Activated T-helper 1 cell treated with anti-CD3 and anti-CD28 coated beads, Interleukin-12 subunit alpha, Interleukin-12 subunit beta, Interleukin-2, Interleukin-4 antibody, amounts not matched to agents 30 ng/mL and 10 ng/mL and 1 ng/mL, durations not matched to agents 14 hours and 24 hours and 36 hours (primary cell): ENCODE measurements around the gene TBL1XR1. TPM values are rescaled to one million over a fixed set of nuclear protein-coding genes. Genes with fewer than 3 reads are reported as not detected.

ENCODE experiments used
- DNase-seq: peaks from one replicate; pipeline ENCODE4 v3.0.0; 2021; ENCODE audit warnings: low spot score
- H3K27ac Mint-ChIP-seq: one replicate; pipeline ENCODE4 v1.8.0; 2021; ENCODE audit warnings: mild to moderate bottlenecking, mixed read lengths
- H3K27me3 Mint-ChIP-seq: one replicate; pipeline ENCODE4 v1.8.0; 2022; ENCODE audit warnings: mild to moderate bottlenecking, moderate library complexity, mixed read lengths; ENCODE audit not compliant: insufficient read depth
- H3K36me3 Mint-ChIP-seq: one replicate; pipeline ENCODE4 v1.8.0; 2021; ENCODE audit warnings: low read depth, mixed read lengths
- H3K4me1 Mint-ChIP-seq: one replicate; pipeline ENCODE4 v1.8.0; 2021; ENCODE audit warnings: low read depth, mixed read lengths
- H3K4me3 Mint-ChIP-seq: one replicate; pipeline ENCODE4 v1.8.0; 2021; ENCODE audit warnings: mild to moderate bottlenecking, moderate library complexity, mixed read lengths
- H3K9me3 Mint-ChIP-seq: one replicate; pipeline ENCODE4 v1.8.0; 2021; ENCODE audit warnings: mixed read lengths
- intact Hi-C: fragments of 100-400 bp; cut with micrococcal nuclease; formaldehyde crosslinking; loops from one replicate; pipeline ENCODE4 v1.15.1; 2024
- total RNA-seq: library from RNA; stranded (reverse); gene quantifications from 2 replicates; pipeline ENCODE4 v1.2.3, GENCODE V29; 2022

TBL1XR1 gene
- total RNA-seq: 184 and 190 TPM in 2 replicates

GRCh38 chr3:177197041-177197726 is at the start of gene TBL1XR1:
TSS of gene TBL1XR1 (minus strand) at chr3:177197482. CDS start at chr3:177064977, 132,505 bp downstream.
- Mint-ChIP-seq H3K4me3 (peak within 1 kb of the TSS; percentile 98), H3K27ac (peak within 1 kb of the TSS; percentile 99), H3K36me3 (peaks cover 27% of the 10 kb centered on the region), H3K27me3 (no peaks in the 10 kb centered on the region), H3K9me3 (no peaks in the 10 kb centered on the region), H3K4me1 (peaks cover 66% of the 10 kb centered on the region)
- intact Hi-C loops: loop anchor here (1.0 to 5.0 kb wide), 6 partner anchors 147 to 1950 kb away; partner anchors contain the start of gene PIK3CA
- peak; percentile 86 for DNase-seq

GRCh38 chr3:177245250-177245649 is 48.0 kb upstream of the TBL1XR1 start:
- Mint-ChIP-seq H3K36me3 (no peaks in the 10 kb centered on the region), H3K9me3 (peaks cover 9% of the 10 kb centered on the region), H3K4me1 (no peaks in the 10 kb centered on the region), H3K27me3 (no peaks in the 10 kb centered on the region), H3K4me3 (no peak overlapping the region), H3K27ac (no peak overlapping the region)
- intact Hi-C loops: no loop called here
- no peak for DNase-seq

- no peak for DNase-seq
- Mint-ChIP-seq H3K36me3 (no peaks in the 10 kb centered on the region), H3K27me3 (no peaks in the 10 kb centered on the region), H3K4me3 (no peak overlapping the region), H3K4me1 (no peaks in the 10 kb centered on the region), H3K27ac (no peak overlapping the region), H3K9me3 (peaks cover 9% of the 10 kb centered on the region)
- intact Hi-C loops: no loop called here
Observed at GRCh38 chr3:177244606-177245005, 47.3 kb upstream of the TBL1XR1 start.

GRCh38 chr3:177238686-177239216 is 41.5 kb upstream of the TBL1XR1 start:
- H3K36me3 Mint-ChIP-seq: no peaks in the 10 kb centered on the region
- intact Hi-C loops: no loop called here
- no peak overlapping the region for H3K4me3 Mint-ChIP-seq
- H3K27me3 Mint-ChIP-seq: no peaks in the 10 kb centered on the region
- no peak overlapping the region for H3K27ac Mint-ChIP-seq
- H3K4me1 Mint-ChIP-seq: peaks cover 11% of the 10 kb centered on the region
- DNase-seq: no peak
- H3K9me3 Mint-ChIP-seq: no peaks in the 10 kb centered on the region

GRCh38 chr3:177237206-177237605 is 39.9 kb upstream of the TBL1XR1 start:
- no peaks in the 10 kb centered on the region for H3K36me3 Mint-ChIP-seq
- no peaks in the 10 kb centered on the region for H3K9me3 Mint-ChIP-seq
- peaks cover 11% of the 10 kb centered on the region for H3K4me1 Mint-ChIP-seq
- no peak for DNase-seq
- H3K27me3 Mint-ChIP-seq: no peaks in the 10 kb centered on the region
- intact Hi-C loops: no loop called here
- H3K4me3 Mint-ChIP-seq: no peak overlapping the region
- no peak overlapping the region for H3K27ac Mint-ChIP-seq

GRCh38 chr3:177236704-177237103 is 39.4 kb upstream of the TBL1XR1 start:
- no peaks in the 10 kb centered on the region for H3K27me3 Mint-ChIP-seq
- no peak overlapping the region for H3K4me3 Mint-ChIP-seq
- peaks cover 11% of the 10 kb centered on the region for H3K4me1 Mint-ChIP-seq
- no peak for DNase-seq
- no peak overlapping the region for H3K27ac Mint-ChIP-seq
- intact Hi-C loops: no loop called here
- no peaks in the 10 kb centered on the region for H3K36me3 Mint-ChIP-seq
- no peaks in the 10 kb centered on the region for H3K9me3 Mint-ChIP-seq

GRCh38 chr3:177234121-177234520 is 36.8 kb upstream of the TBL1XR1 start:
- H3K9me3 Mint-ChIP-seq: peaks cover 5% of the 10 kb centered on the region
- intact Hi-C loops: no loop called here
- peaks cover 3% of the 10 kb centered on the region for H3K36me3 Mint-ChIP-seq
- peaks cover 10% of the 10 kb centered on the region for H3K4me1 Mint-ChIP-seq
- no peaks in the 10 kb centered on the region for H3K27me3 Mint-ChIP-seq
- no peak overlapping the region for H3K27ac Mint-ChIP-seq
- H3K4me3 Mint-ChIP-seq: no peak overlapping the region
- no peak for DNase-seq

GRCh38 chr3:177231242-177231641 is 34.0 kb upstream of the TBL1XR1 start:
- Mint-ChIP-seq H3K9me3 (peaks cover 5% of the 10 kb centered on the region), H3K36me3 (peaks cover 3% of the 10 kb centered on the region), H3K27me3 (no peaks in the 10 kb centered on the region), H3K4me1 (no peaks in the 10 kb centered on the region), H3K27ac (no peak overlapping the region), H3K4me3 (no peak overlapping the region)
- intact Hi-C loops: no loop called here
- DNase-seq: no peak

- intact Hi-C loops: no loop called here
Observed at GRCh38 chr3:177230641-177231040, 33.4 kb upstream of the TBL1XR1 start.

GRCh38 chr3:177229791-177230190 is 32.5 kb upstream of the TBL1XR1 start:
- H3K4me3 Mint-ChIP-seq: no peak overlapping the region
- peaks cover 5% of the 10 kb centered on the region for H3K9me3 Mint-ChIP-seq
- no peak for DNase-seq
- intact Hi-C loops: no loop called here
- peaks cover 3% of the 10 kb centered on the region for H3K36me3 Mint-ChIP-seq
- no peaks in the 10 kb centered on the region for H3K27me3 Mint-ChIP-seq
- H3K27ac Mint-ChIP-seq: no peak overlapping the region
- peaks cover 1% of the 10 kb centered on the region for H3K4me1 Mint-ChIP-seq

More at GRCh38 chr3:177230641-177231040, 33.4 kb upstream of the TBL1XR1 start:
- Mint-ChIP-seq H3K4me3 (no peak overlapping the region), H3K36me3 (peaks cover 3% of the 10 kb centered on the region), H3K9me3 (peaks cover 5% of the 10 kb centered on the region), H3K27ac (no peak overlapping the region), H3K4me1 (no peaks in the 10 kb centered on the region), H3K27me3 (no peaks in the 10 kb centered on the region)
- no peak for DNase-seq

- peaks cover 5% of the 10 kb centered on the region for H3K9me3 Mint-ChIP-seq
- H3K36me3 Mint-ChIP-seq: peaks cover 3% of the 10 kb centered on the region
- DNase-seq: no peak
- no peak overlapping the region for H3K4me3 Mint-ChIP-seq
- H3K27ac Mint-ChIP-seq: no peak overlapping the region
- intact Hi-C loops: no loop called here
- no peaks in the 10 kb centered on the region for H3K27me3 Mint-ChIP-seq
- H3K4me1 Mint-ChIP-seq: peaks cover 12% of the 10 kb centered on the region
Observed at GRCh38 chr3:177228601-177229190, 31.4 kb upstream of the TBL1XR1 start.

- Mint-ChIP-seq H3K36me3 (peaks cover 5% of the 10 kb centered on the region), H3K27me3 (no peaks in the 10 kb centered on the region), H3K27ac (no peak overlapping the region), H3K4me1 (peaks cover 23% of the 10 kb centered on the region), H3K4me3 (no peak overlapping the region), H3K9me3 (peaks cover 3% of the 10 kb centered on the region)
- intact Hi-C loops: no loop called here
- no peak for DNase-seq
Observed at GRCh38 chr3:177224414-177224813, 27.1 kb upstream of the TBL1XR1 start.

- Mint-ChIP-seq H3K27me3 (no peaks in the 10 kb centered on the region), H3K4me1 (peaks cover 23% of the 10 kb centered on the region), H3K36me3 (peaks cover 3% of the 10 kb centered on the region), H3K4me3 (no peak overlapping the region), H3K27ac (no peak overlapping the region), H3K9me3 (no peaks in the 10 kb centered on the region)
- intact Hi-C loops: no loop called here
- no peak for DNase-seq
Observed at GRCh38 chr3:177221744-177222143, 24.5 kb upstream of the TBL1XR1 start.
